Measurements from ENCODE around the gene COL4A1.

The COL4A1 gene

GRCh38 chr13:110128546-110128945 lies 178.4 kb downstream of the COL4A1 start:
- peak; percentile 60 for FAIRE-seq
- no peak for TF ChIP-seq POLR2A (IDR thresholded peaks at IDR 0.05; ENCODE audit: low read depth, low read length)
- DNase-seq (ENCODE audit: insufficient read length, low spot score), result no peak

DNA sequence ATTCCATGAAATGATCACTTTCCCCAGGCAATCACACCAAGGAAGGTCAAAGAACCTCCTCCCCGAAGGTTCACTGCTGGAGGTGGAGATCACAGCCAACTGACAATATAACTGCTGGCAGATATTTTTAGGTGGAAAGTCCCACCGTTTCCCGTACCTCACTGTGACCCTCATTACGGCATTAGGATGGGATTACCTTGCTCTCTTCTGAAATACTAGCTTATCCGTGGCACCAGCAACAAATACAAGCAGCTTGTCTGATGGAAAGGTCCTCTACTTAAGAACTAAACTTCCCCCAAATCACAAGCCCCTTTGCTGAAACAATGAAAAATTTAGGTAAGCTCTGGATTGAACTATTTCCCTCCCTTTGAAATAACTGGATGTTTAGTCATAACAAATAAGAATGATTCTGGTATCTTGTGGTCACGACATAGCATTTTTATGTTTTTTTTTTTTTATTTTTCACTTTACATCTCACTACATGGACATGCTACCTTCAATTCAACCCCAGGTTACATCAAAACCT lies 178.9 kb downstream of the COL4A1 start:
- no peak for DNase-seq (ENCODE audit: insufficient read length, low spot score)
- no peak for TF ChIP-seq POLR2A (IDR thresholded peaks at IDR 0.05; ENCODE audit: low read depth, low read length)
- peak; percentile 80 for FAIRE-seq

- peak; percentile 84 for DNase-seq (ENCODE audit: insufficient read length, low spot score)
These were observed 180.5 kb downstream of the COL4A1 start for GRCh38 chr13:110126391-110126961.

GRCh38 chr13:110125613-110126272 lies 181.2 kb downstream of the COL4A1 start:
- FAIRE-seq, result peak; percentile 6

More at GRCh38 chr13:110126391-110126961, 180.5 kb downstream of the COL4A1 start:
- FAIRE-seq, result peak; percentile 98
- TF ChIP-seq POLR2A (IDR thresholded peaks at IDR 0.05; ENCODE audit: low read depth, low read length), result no peak

GRCh38 chr13:110125157-110125556 lies 181.8 kb downstream of the COL4A1 start:
- DNase-seq (ENCODE audit: insufficient read length, low spot score), result no peak
- no peak for FAIRE-seq
- TF ChIP-seq POLR2A (IDR thresholded peaks at IDR 0.05; ENCODE audit: low read depth, low read length), result no peak

More at GRCh38 chr13:110125613-110126272, 181.2 kb downstream of the COL4A1 start:
- no peak for TF ChIP-seq POLR2A (IDR thresholded peaks at IDR 0.05; ENCODE audit: low read depth, low read length)
- no peak for DNase-seq (ENCODE audit: insufficient read length, low spot score)

- DNase-seq (ENCODE audit: insufficient read length, low spot score), result no peak
- no peak for TF ChIP-seq POLR2A (IDR thresholded peaks at IDR 0.05; ENCODE audit: low read depth, low read length)
- FAIRE-seq, result no peak
These were observed 182.6 kb downstream of the COL4A1 start for GRCh38 chr13:110124201-110124940.

DNA sequence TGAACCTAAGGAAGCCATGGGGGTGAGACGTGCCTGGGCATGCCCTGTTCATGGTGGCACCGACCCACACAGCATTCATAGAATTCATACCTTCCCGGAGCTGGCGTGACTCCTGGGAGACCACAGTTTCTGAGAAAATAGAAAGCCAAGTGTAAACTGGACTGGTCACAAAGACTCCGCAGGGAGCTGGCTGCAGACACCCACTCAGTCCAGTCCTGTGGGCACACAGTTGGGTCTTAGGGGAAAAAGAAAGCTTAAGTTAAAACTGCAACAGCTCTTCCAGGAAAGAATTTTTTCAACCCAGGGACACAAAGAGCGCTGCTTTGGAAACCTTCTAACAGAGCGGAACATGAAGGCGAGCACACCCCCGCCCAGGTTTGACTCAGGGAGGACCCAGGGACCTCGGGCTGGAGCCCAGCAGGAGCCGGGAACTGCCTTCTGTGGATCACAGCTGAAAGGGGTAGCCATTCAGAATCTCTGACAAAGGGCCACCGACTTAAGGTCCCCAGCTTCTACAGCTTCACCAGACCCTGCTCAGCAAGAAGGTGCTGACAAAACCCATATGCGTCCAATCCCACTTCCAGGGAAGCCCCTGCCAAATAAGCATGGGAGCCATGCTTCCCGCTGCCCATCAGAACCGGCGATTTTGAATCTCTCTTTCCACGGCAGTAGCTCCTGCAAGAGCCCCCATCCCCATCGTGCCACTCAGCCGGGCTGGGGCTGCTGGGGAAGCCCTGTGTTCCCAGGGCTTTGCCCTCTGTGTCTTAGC lies 183.7 kb downstream of the COL4A1 start:
- no peak for TF ChIP-seq POLR2A (IDR thresholded peaks at IDR 0.05; ENCODE audit: low read depth, low read length)
- DNase-seq (ENCODE audit: insufficient read length, low spot score) (no peak), FAIRE-seq (no peak)

GRCh38 chr13:110121422-110122083 lies 185.4 kb downstream of the COL4A1 start:
- no peak for DNase-seq (ENCODE audit: insufficient read length, low spot score)
- FAIRE-seq, result no peak
- TF ChIP-seq POLR2A (IDR thresholded peaks at IDR 0.05; ENCODE audit: low read depth, low read length), result no peak

DNA sequence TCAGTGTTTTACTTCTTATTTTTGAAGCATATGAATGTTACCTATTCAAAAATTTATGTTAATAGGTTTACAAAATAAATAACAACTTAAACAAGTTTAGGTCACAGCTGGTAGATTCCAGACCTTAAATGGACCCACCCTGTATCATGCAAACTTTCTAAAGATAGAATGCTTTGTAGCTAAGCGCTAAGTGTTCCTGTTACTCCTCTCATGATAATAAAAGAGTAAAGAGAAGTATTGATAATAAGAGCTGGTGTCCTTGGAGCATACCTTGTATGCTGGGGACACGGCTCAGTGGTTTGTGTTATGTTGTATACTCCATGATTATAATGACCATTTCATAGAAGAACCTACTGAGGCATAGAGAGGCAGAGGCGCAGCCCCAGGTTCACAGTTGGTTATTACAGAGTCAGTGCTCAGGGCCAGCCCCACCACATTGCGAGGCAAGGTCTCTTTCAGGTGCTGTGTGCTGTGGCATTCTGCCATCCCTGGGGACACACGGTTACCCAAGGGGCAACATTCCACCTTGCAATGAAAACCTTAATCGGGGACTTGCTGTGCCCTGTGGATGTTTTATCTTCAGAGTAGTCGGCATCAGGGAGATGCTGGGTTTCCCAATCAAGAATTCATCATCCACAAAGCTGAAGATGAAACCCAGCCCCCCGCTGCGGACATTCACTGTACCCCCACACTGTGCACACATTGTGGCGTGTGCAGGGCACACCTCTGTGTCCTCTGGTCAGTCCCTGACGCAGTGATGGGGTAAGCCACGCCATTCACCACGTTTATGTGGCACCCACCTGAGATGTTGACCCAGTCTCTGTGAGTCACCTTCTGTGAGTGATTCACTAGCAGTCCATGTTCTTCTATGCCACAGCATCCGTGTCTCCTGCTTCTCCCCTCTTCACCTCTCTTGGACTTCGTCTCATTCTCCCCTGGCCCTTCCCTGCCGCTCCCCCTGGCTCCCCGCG lies 186.7 kb downstream of the COL4A1 start:
- peak; percentile 78 for DNase-seq (ENCODE audit: insufficient read length, low spot score)
- TF ChIP-seq POLR2A (IDR thresholded peaks at IDR 0.05; ENCODE audit: low read depth, low read length), result no peak
- peak; percentile 96 for FAIRE-seq

DNA sequence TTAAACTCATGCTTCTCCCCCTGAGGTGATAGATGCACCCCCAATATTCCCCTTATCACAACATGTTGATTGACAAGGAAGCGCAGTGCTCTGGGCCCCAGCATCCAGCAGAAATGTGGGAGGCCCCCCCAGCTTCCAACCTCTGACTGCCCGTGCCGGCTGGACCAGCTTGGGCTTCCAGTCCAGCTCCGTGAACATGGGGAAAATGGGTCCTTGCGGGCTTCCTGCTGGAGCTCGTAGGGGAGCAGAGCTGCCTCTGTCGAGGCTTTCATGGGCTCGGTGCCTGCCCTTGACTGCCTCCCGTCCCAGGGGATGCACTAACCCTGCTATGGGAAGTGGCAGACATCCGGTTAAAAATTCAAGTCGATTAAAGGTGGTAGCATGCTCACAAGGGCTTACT lies 188.9 kb downstream of the COL4A1 start:
- TF ChIP-seq POLR2A (IDR thresholded peaks at IDR 0.05; ENCODE audit: low read depth, low read length), result no peak
- no peak for DNase-seq (ENCODE audit: insufficient read length, low spot score)
- FAIRE-seq, result no peak

DNA sequence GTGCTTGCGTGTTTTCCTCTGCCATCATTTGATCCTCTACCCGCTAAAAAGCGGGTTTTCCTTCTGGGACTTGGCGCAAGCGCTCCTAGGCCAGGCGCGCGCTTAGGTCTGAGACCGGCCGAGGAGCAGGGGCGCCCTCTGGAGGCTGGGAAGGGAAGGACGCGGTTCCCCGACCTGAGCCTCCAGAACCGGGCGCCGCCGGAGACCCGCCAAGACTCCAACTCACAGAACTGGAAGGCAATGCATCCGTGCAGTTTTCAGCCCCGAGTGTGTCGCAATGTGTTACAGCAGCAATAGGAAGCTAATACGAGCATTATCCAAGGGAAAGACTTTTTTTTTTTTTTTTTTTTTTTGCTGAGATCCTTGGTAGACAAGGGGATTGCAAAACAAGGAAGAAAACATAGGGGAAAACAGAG lies 190.9 kb downstream of the COL4A1 start:
- DNase-seq (ENCODE audit: insufficient read length, low spot score) (peak; percentile 65), FAIRE-seq (no peak)
- TF ChIP-seq POLR2A (IDR thresholded peaks at IDR 0.05; ENCODE audit: low read depth, low read length), result no peak

GRCh38 chr13:110115591-110115990 lies 191.4 kb downstream of the COL4A1 start:
- no peak for TF ChIP-seq POLR2A (IDR thresholded peaks at IDR 0.05; ENCODE audit: low read depth, low read length)
- FAIRE-seq (peak; percentile 52), DNase-seq (ENCODE audit: insufficient read length, low spot score) (no peak)
